Caco-2 (cell line): ENCODE data around the gene FAAP20. TPM values are rescaled to one million over a fixed set of nuclear protein-coding genes. Genes with fewer than 3 reads are reported as not detected.

Source experiments
- BruUV-seq: library from RNA; stranded (reverse); fragments of 400-500 nt; replicated peaks from 2 replicates; lab custom pipeline; 2021; lab: Mats Ljungman, UMichigan
- CTCF ChIA-PET: fragments of 300-600 bp; sonication (Branson Sonifier 250); formaldehyde crosslinking; loops from one replicate; lab custom pipeline; 2022; ENCODE audit warnings: antibody characterized with exemption; lab: Charles Lee
- POLR2A ChIA-PET: fragments of 300-600 bp; sonication (Branson Sonifier 250); formaldehyde crosslinking; loops from one replicate; lab custom pipeline; 2022; ENCODE audit warnings: antibody characterized with exemption; lab: Charles Lee
- DNase-seq, 2 experiments: peaks; one replicate each; pipeline versions ENCODE4 v3.0.0 to v3.0.0-alpha.2; 2020 to 2022
- H3K27me3 ChIP-seq: replicated peaks from 2 replicates; pipeline ENCODE4 v1.6.0; 2011; ENCODE audit warnings: low read length; ENCODE audit not compliant: control insufficient read depth, insufficient read depth
- H3K36me3 ChIP-seq: 2 replicates; pipeline ENCODE4 v1.5.1; 2011; ENCODE audit warnings: low read length; ENCODE audit not compliant: control insufficient read depth, insufficient read depth
- H3K4me1 ChIP-seq: fragments of 250-450 bp; sonication (Bioruptor Pico); 2 replicates; pipeline ENCODE4 v1.5.1; 2020; ENCODE audit warnings: mild to moderate bottlenecking
- H3K4me3 ChIP-seq: 2 replicates; pipeline ENCODE4 v1.5.1; 2011; ENCODE audit warnings: low read depth, mild to moderate bottlenecking, control low read depth, low read length
- H3K9me3 ChIP-seq: fragments of 250-450 bp; sonication (Bioruptor Pico); 2 replicates; pipeline ENCODE4 v1.5.1; 2020; ENCODE audit warnings: mild to moderate bottlenecking, moderate library complexity
- H3K27ac Mint-ChIP-seq: one replicate; pipeline ENCODE4 v1.8.0; 2022; ENCODE audit warnings: mixed read lengths; ENCODE audit not compliant: unreplicated experiment
- H3K27me3 Mint-ChIP-seq: one replicate; pipeline ENCODE4 v1.8.0; 2022; ENCODE audit warnings: mixed read lengths; ENCODE audit not compliant: insufficient read depth, unreplicated experiment
- H3K36me3 Mint-ChIP-seq: one replicate; pipeline ENCODE4 v1.8.0; 2022; ENCODE audit warnings: mild to moderate bottlenecking, mixed read lengths; ENCODE audit not compliant: insufficient read depth, unreplicated experiment
- H3K4me1 Mint-ChIP-seq: one replicate; pipeline ENCODE4 v1.8.0; 2022; ENCODE audit warnings: low read depth, mixed read lengths; ENCODE audit not compliant: unreplicated experiment
- H3K4me3 Mint-ChIP-seq: one replicate; pipeline ENCODE4 v1.8.0; 2022; ENCODE audit warnings: mild to moderate bottlenecking, moderate library complexity, mixed read lengths; ENCODE audit not compliant: unreplicated experiment
- H3K9me3 Mint-ChIP-seq: one replicate; pipeline ENCODE4 v1.8.0; 2022; ENCODE audit warnings: mixed read lengths; ENCODE audit not compliant: unreplicated experiment
- intact Hi-C: fragments of 100-400 bp; cut with micrococcal nuclease; formaldehyde crosslinking; loops from one replicate; pipeline ENCODE4 v1.10.0; 2022; ENCODE audit not compliant: unreplicated experiment
- total RNA-seq: library from RNA; stranded (reverse); gene quantifications from 2 replicates; pipeline ENCODE4 v1.2.3, GENCODE V29; 2022
- TF ChIP-seq, protein P1 (sequence below), 2 experiments: fragments of 200-600 bp in 1 of 2; IDR thresholded peaks; 1 replicate in 1 of 2; 2 replicates in 1 of 2; pipeline versions ENCODE4 v1.5.1 to v1.8.0; 2011 to 2022; ENCODE audit warnings: antibody characterized with exemption in 1 of 2, control low read depth in 1 of 2, inconsistent platforms in 1 of 2, low read depth in 1 of 2, low read length in 1 of 2, mild to moderate bottlenecking in 1 of 2, moderate library complexity in 1 of 2; ENCODE audit not compliant: insufficient read depth in 1 of 2, severe bottlenecking in 1 of 2, unreplicated experiment in 1 of 2

Gene FAAP20
- total RNA-seq, 1 experiment from 2014 or later: 72.4 TPM

DNA sequence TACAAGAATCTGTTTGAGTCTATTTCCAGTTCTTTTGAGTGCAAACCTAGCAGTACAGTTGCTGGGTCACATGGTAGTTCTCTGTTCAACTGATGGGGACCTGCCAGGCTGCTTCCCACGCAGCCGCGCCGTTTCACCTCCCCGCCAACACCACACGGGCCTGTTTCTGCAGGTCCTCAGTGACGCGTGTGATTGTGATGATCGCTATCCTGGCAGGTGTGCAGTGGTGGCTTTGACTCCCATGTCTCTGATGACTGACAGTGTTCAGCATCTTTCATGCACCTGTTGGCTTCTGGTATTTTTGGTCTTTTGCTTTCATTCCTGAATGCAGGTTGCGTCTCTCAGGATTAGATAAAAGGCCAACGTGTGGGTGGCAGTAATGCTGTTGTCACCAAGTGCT lies 41.6 kb downstream of the FAAP20 start:
- Mint-ChIP-seq H3K36me3 (peaks cover 23% of the 10 kb centered on the region), H3K27me3 (no peaks in the 10 kb centered on the region), H3K4me1 (no peaks in the 10 kb centered on the region), H3K27ac (no peak overlapping the region), H3K9me3 (peaks cover 13% of the 10 kb centered on the region), H3K4me3 (no peak overlapping the region)
- ChIA-PET POLR2A (no interaction called here), CTCF (no interaction called here)
- Histone ChIP-seq H3K36me3 (peaks cover 2% of the 10 kb centered on the region), H3K9me3 (no peaks in the 10 kb centered on the region), H3K4me3 (no peak overlapping the region), H3K27me3 (no peaks in the 10 kb centered on the region), H3K4me1 (no peaks in the 10 kb centered on the region)
- no TSS peak for BruUV-seq
- TF ChIP-seq, protein P1, sequence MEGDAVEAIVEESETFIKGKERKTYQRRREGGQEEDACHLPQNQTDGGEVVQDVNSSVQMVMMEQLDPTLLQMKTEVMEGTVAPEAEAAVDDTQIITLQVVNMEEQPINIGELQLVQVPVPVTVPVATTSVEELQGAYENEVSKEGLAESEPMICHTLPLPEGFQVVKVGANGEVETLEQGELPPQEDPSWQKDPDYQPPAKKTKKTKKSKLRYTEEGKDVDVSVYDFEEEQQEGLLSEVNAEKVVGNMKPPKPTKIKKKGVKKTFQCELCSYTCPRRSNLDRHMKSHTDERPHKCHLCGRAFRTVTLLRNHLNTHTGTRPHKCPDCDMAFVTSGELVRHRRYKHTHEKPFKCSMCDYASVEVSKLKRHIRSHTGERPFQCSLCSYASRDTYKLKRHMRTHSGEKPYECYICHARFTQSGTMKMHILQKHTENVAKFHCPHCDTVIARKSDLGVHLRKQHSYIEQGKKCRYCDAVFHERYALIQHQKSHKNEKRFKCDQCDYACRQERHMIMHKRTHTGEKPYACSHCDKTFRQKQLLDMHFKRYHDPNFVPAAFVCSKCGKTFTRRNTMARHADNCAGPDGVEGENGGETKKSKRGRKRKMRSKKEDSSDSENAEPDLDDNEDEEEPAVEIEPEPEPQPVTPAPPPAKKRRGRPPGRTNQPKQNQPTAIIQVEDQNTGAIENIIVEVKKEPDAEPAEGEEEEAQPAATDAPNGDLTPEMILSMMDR (IDR thresholded peaks at IDR 0.05; ENCODE audit: insufficient read depth in 1 of 2, low read depth in 1 of 2, low read length in 1 of 2, severe bottlenecking in 1 of 2, unreplicated experiment in 1 of 2): no peak
- no peak for DNase-seq
- intact Hi-C loops: no loop called here

DNA sequence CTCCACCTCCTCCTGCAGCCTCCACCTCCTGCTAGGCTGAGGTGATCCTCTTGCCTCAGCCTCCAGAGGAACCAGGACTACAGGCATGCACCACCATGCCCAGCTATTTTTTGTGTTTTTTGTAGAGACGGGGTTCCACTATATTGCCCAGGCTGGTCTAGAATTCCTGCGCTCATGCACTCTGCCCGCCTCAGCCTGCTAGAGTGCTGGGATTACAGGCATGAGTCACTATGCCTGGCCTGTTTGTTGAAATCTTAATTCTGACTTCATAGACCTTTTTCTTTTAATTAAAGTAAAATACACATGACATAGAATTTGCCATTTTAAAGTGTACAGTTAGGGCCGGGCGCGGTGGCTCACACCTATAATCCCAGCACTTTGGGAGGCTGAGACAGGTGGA lies 42.7 kb downstream of the FAAP20 start:
- no peaks in the 10 kb centered on the region for H3K4me1 Mint-ChIP-seq
- DNase-seq: no peak
- H3K9me3 Mint-ChIP-seq: peaks cover 13% of the 10 kb centered on the region
- intact Hi-C loops: no loop called here
- Histone ChIP-seq H3K9me3 (no peaks in the 10 kb centered on the region), H3K4me1 (no peaks in the 10 kb centered on the region), H3K27me3 (no peaks in the 10 kb centered on the region), H3K4me3 (no peak overlapping the region), H3K36me3 (peaks cover 2% of the 10 kb centered on the region)
- POLR2A ChIA-PET: no interaction called here
- no peaks in the 10 kb centered on the region for H3K27me3 Mint-ChIP-seq
- TF ChIP-seq, protein P1 (IDR thresholded peaks at IDR 0.05; ENCODE audit: insufficient read depth in 1 of 2, low read depth in 1 of 2, low read length in 1 of 2, severe bottlenecking in 1 of 2, unreplicated experiment in 1 of 2): no peak
- BruUV-seq: no TSS peak
- H3K27ac Mint-ChIP-seq: no peak overlapping the region
- H3K4me3 Mint-ChIP-seq: no peak overlapping the region
- CTCF ChIA-PET: no interaction called here
- H3K36me3 Mint-ChIP-seq: peaks cover 23% of the 10 kb centered on the region

DNA sequence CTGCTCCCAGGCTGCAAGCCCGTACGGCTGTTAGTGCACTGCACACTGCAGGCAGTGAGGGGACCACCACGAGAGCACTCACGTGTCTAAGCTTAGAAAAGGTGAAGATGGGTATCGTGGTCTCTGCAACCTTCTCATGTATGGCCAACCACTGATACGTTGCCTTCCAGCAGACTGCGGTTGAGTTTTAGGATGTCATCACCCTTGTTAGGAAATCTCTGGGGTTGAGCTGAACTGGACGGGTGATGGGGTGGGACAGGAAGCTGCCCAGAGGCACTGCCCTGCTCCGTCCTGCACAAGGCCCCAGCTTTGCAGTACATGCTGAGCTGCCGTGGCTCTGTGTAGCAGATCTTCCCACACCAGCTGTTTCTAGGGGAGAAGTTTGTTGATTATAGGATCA lies 43.3 kb downstream of the FAAP20 start:
- H3K27ac Mint-ChIP-seq: no peak overlapping the region
- BruUV-seq: no TSS peak
- POLR2A ChIA-PET: no interaction called here
- Histone ChIP-seq H3K4me3 (no peak overlapping the region), H3K4me1 (no peaks in the 10 kb centered on the region), H3K27me3 (no peaks in the 10 kb centered on the region), H3K36me3 (peaks cover 2% of the 10 kb centered on the region), H3K9me3 (no peaks in the 10 kb centered on the region)
- TF ChIP-seq, protein P1 (IDR thresholded peaks at IDR 0.05; ENCODE audit: insufficient read depth in 1 of 2, low read depth in 1 of 2, low read length in 1 of 2, severe bottlenecking in 1 of 2, unreplicated experiment in 1 of 2): no peak
- no peaks in the 10 kb centered on the region for H3K27me3 Mint-ChIP-seq
- no peak overlapping the region for H3K4me3 Mint-ChIP-seq
- H3K36me3 Mint-ChIP-seq: peaks cover 23% of the 10 kb centered on the region
- peaks cover 13% of the 10 kb centered on the region for H3K9me3 Mint-ChIP-seq
- CTCF ChIA-PET: no interaction called here
- DNase-seq: no peak
- intact Hi-C loops: no loop called here
- H3K4me1 Mint-ChIP-seq: no peaks in the 10 kb centered on the region
